HG03354 (cell line): ENCODE measurements around the gene BCAM.

Experiments
- ATAC-seq: cut with Tn5 transposase; IDR thresholded peaks from one replicate; pipeline ENCODE4 v1.9.1; 2021; ENCODE audit warnings: mild to moderate bottlenecking; ENCODE audit not compliant: unreplicated experiment, poor library complexity, severe bottlenecking

Gene BCAM

GRCh38 chr19:44789943-44790483, 18.9 kb upstream of the BCAM start:
- ATAC-seq: no peak

- no peak for ATAC-seq
Observed at GRCh38 chr19:44792281-44792680, 16.6 kb upstream of the BCAM start.

GRCh38 chr19:44794610-44795009, 14.3 kb upstream of the BCAM start:
- ATAC-seq: no peak

- ATAC-seq: no peak
Observed at GRCh38 chr19:44795398-44795987, 13.4 kb upstream of the BCAM start.

- ATAC-seq: no peak
Observed at GRCh38 chr19:44796701-44797115, 12.2 kb upstream of the BCAM start.

- ATAC-seq: no peak
Observed at GRCh38 chr19:44799627-44800346, 9.1 kb upstream of the BCAM start.

- peak; percentile 83 for ATAC-seq
Observed at GRCh38 chr19:44800461-44800860, 8.4 kb upstream of the BCAM start.

GRCh38 chr19:44803442-44804428, 5.2 kb upstream of the BCAM start:
- ATAC-seq: no peak

GRCh38 chr19:44806291-44806690, 2.6 kb upstream of the BCAM start:
- no peak for ATAC-seq

- no peak for ATAC-seq
Observed at GRCh38 chr19:44807162-44807561, 1.7 kb upstream of the BCAM start.

GRCh38 chr19:44807652-44808462, 1.0 kb upstream of the BCAM start:
- no peak for ATAC-seq

- no peak for ATAC-seq
Observed at GRCh38 chr19:44809577-44810233, 802 bp downstream of the BCAM start.

- no peak for ATAC-seq
Observed at GRCh38 chr19:44810234-44811121, 1.6 kb downstream of the BCAM start.

- ATAC-seq: no peak
Observed at GRCh38 chr19:44811122-44811419, 2.2 kb downstream of the BCAM start.

- ATAC-seq: no peak
Observed at GRCh38 chr19:44812142-44812718, 3.3 kb downstream of the BCAM start.

- ATAC-seq: no peak
Observed at GRCh38 chr19:44813070-44813840, 4.4 kb downstream of the BCAM start.

GRCh38 chr19:44813841-44814470, 5.1 kb downstream of the BCAM start:
- no peak for ATAC-seq
